Measurements from ENCODE around the gene STK31. TPM values are rescaled to one million over a fixed set of nuclear protein-coding genes. Genes with fewer than 3 reads are reported as not detected.
A peak's percentile ranks its signal among the peaks of the same experiment; 100 is the strongest.
"Not testable (repeated sequence)": the region's sequence is repeated elsewhere in the genome, so short reads cannot be mapped to it uniquely, and the experiment has no call there.

Gene STK31
- total RNA-seq, 2 experiments from 2014 or later = 0.20 to 0.30 TPM

GRCh38 chr7:23679898-23680413, 30.1 kb upstream of the STK31 start, which contains the start of gene FAM221A:
Gene FAM221A (plus strand): TSS chr7:23680199. CDS start chr7:23680219, 20 bp downstream.
- H3K4me1 ChIP-seq (ENCODE audit: insufficient read depth, low read length) = peaks cover 12% of the 10 kb centered on the region
- H3K27me3 Mint-ChIP-seq = peaks cover 7% of the 10 kb centered on the region

DNA sequence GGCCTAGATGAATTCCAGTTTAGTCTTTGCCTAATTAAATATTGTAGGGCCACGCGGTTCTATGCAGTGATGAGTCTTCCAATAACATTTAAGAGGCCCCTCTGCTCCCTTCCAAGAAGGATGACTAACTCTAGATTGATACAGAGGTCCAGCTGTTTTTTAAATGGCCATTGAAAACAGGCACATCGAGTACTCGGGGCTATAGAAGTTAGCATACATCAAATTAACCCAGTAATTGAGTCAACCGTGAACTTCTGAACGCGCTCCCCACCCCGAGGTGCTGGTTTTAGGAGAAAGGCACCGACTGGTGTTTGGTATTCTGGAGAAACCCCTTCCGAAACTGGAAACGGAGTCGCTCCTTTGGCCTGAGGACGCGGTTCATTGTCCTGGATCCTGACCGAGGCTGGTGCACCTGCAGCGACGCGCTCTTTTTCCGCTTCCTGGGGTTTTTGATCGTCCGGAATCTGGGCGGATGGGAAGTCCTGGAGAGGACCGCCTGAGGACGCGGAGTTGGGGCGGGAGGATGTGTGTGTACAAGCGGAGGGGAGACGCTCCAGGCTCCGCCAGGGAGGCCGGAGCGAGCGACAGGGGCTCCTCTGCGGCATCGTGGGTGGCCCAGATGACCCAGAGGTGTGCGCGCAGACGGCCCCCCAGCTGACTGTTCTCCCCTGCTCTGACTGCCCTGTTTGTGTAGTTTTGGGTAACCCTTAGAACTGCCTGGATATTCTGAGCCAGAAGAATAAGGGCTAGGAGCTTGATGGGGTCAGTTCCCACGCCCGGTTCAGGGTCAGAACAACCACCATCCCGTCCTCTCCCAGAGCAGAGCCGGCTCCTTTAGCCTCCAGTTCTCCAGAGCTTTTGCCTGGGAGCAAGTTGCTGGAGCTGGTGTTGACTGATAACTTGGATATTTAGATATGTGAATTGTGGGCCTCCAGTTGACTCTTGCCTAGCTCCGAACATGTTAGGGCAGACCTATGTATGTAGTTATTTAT, 29.3 kb upstream of the STK31 start:
- DNase-seq (peak; percentile 9 to 71 (median 29)), ATAC-seq (ENCODE audit: poor library complexity) (peak; percentile 30)
- peaks cover 14% of the 10 kb centered on the region for H3K4me1 Mint-ChIP-seq (ENCODE audit: low read depth)
- ChIA-PET POLR2A (interaction anchor here (1.8 kb wide), 1 partner anchor 83 kb away, joined by 5 read pairs; no protein-coding TSS in a partner anchor), CTCF (interaction anchor here (0.5 to 2.0 kb wide), 8 partner anchors 16 to 218 kb away, joined by 3 to 7 read pairs (median 4); partner anchors contain the start of gene STK31)
- H3K27ac Mint-ChIP-seq = peak overlapping the region; percentile 85
- no peaks in the 10 kb centered on the region for H3K9me3 ChIP-seq (ENCODE audit: control insufficient read depth in 1 of 2, insufficient read depth in 1 of 2, low read length in 2 of 2)
- H3K36me3 ChIP-seq (ENCODE audit: insufficient read depth, low read length) = no peaks in the 10 kb centered on the region
- H3K27me3 Mint-ChIP-seq = peaks cover 7% of the 10 kb centered on the region
- H3K4me1 ChIP-seq (ENCODE audit: insufficient read depth, low read length) = peaks cover 12% of the 10 kb centered on the region
- TF ChIP-seq CTCF (IDR thresholded peaks at IDR 0.05) = no peak
- H3K4me3 Mint-ChIP-seq = peak overlapping the region; percentile 95
- peak overlapping the region; percentile 81 for H3K4me3 ChIP-seq (ENCODE audit: low read length)
- H3K9me3 Mint-ChIP-seq = no peaks in the 10 kb centered on the region
- no peaks in the 10 kb centered on the region for H3K27me3 ChIP-seq (ENCODE audit: control insufficient read depth in 1 of 2, insufficient read depth in 2 of 2, low read length in 2 of 2)
- intact Hi-C loops (cut with DNase I, micrococcal nuclease) = loop anchor here in 1 of 2 experiments (2.0 to 10.0 kb wide), 5 partner anchors 82 to 1444 kb away; partner anchors contain the start of genes CYCS, MALSU1 and PALS2
- H3K27ac ChIP-seq (ENCODE audit: low read depth in 1 of 2, low read length in 2 of 2) = peak overlapping the region; percentile 1 to 56
- H3K36me3 Mint-ChIP-seq (ENCODE audit: low read depth) = no peaks in the 10 kb centered on the region

More at GRCh38 chr7:23679898-23680413, 30.1 kb upstream of the STK31 start, which contains the start of gene FAM221A:
- DNase-seq (peak; percentile 60 to 91 (median 77)), ATAC-seq (ENCODE audit: poor library complexity) (peak; percentile 95)
- Mint-ChIP-seq H3K4me3 (peak within 1 kb of the TSS; percentile 95), H3K4me1 (ENCODE audit: low read depth) (peaks cover 14% of the 10 kb centered on the region), H3K27ac (peak within 1 kb of the TSS; percentile 85), H3K36me3 (ENCODE audit: low read depth) (no peaks in the 10 kb centered on the region), H3K9me3 (no peaks in the 10 kb centered on the region)
- Histone ChIP-seq H3K4me3 (ENCODE audit: low read length) (peak within 1 kb of the TSS; percentile 81), H3K36me3 (ENCODE audit: insufficient read depth, low read length) (no peaks in the 10 kb centered on the region), H3K27me3 (ENCODE audit: control insufficient read depth in 1 of 2, insufficient read depth in 2 of 2, low read length in 2 of 2) (no peaks in the 10 kb centered on the region), H3K9me3 (ENCODE audit: control insufficient read depth in 1 of 2, insufficient read depth in 1 of 2, low read length in 2 of 2) (no peaks in the 10 kb centered on the region), H3K27ac (ENCODE audit: low read depth in 1 of 2, low read length in 2 of 2) (peak within 1 kb of the TSS; percentile 1 to 56)
- intact Hi-C loops (cut with DNase I, micrococcal nuclease) = loop anchor here in 1 of 2 experiments (2.0 to 10.0 kb wide), 5 partner anchors 81 to 1445 kb away; partner anchors contain the start of genes CYCS, MALSU1 and PALS2
- TF ChIP-seq CTCF (IDR thresholded peaks at IDR 0.05) = peak; percentile 82
- POLR2A ChIA-PET = interaction anchor here (1.8 kb wide), 1 partner anchor 82 kb away, joined by 5 read pairs; no protein-coding TSS in a partner anchor
- CTCF ChIA-PET = interaction anchor here (0.8 to 2.0 kb wide), 8 partner anchors 17 to 150 kb away, joined by 3 to 7 read pairs (median 4); partner anchors contain the start of gene STK31

DNA sequence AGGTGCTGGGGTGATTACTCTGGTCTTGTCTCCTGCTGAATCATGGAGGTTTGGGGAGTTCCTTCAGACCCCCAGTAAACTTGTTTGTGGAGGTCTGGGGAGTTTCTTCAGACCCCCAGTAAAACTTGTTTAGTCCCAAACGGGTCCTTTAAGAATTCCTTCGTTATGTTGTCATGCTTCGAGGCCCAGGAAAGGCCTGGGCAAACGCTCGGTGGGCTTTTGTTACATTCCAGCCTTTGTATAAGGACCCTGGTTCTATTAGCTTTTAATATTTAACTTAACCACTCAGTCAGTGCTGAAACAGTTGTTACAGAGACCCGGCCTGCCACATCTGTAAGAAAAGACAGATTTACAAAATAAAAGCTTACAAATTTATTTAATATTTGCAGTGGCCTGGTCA, 26.0 kb upstream of the STK31 start:
- not testable (repeated sequence) for H3K27ac ChIP-seq (ENCODE audit: low read depth in 1 of 2, low read length in 2 of 2); H3K4me3 Mint-ChIP-seq; DNase-seq; ATAC-seq (ENCODE audit: poor library complexity); H3K36me3 ChIP-seq (ENCODE audit: insufficient read depth, low read length); H3K9me3 Mint-ChIP-seq; H3K27ac Mint-ChIP-seq; H3K4me3 ChIP-seq (ENCODE audit: low read length); H3K27me3 ChIP-seq (ENCODE audit: control insufficient read depth in 1 of 2, insufficient read depth in 2 of 2, low read length in 2 of 2); H3K36me3 Mint-ChIP-seq (ENCODE audit: low read depth); H3K27me3 Mint-ChIP-seq; H3K9me3 ChIP-seq (ENCODE audit: control insufficient read depth in 1 of 2, insufficient read depth in 1 of 2, low read length in 2 of 2)
- intact Hi-C loops (cut with DNase I, micrococcal nuclease) = loop anchor here in 1 of 2 experiments (5.0 to 10.0 kb wide), 3 partner anchors 389 to 1441 kb away; partner anchors contain the start of genes CYCS, MALSU1 and PALS2
- ChIA-PET POLR2A (interaction anchor here (0.6 kb wide), 1 partner anchor 26 kb away, joined by 3 read pairs; no protein-coding TSS in a partner anchor), CTCF (interaction anchor here (1.3 to 6.6 kb wide), 3 partner anchors 10 to 137 kb away, joined by 3 to 26 read pairs (median 4); no protein-coding TSS in a partner anchor)
- H3K4me1 Mint-ChIP-seq (ENCODE audit: low read depth) = peaks cover 17% of the 10 kb centered on the region
- peaks cover 12% of the 10 kb centered on the region for H3K4me1 ChIP-seq (ENCODE audit: insufficient read depth, low read length)

Data from CD4-positive, alpha-beta T cell (primary cell).